ENCODE measurements around the gene PRUNE1. TPM values are rescaled to one million over a fixed set of nuclear protein-coding genes. Genes with fewer than 3 reads are reported as not detected.
A peak's percentile ranks its signal among the peaks of the same experiment; 100 is the strongest.

PRUNE1 gene
- polyA plus RNA-seq, 3 donors = 41.9 to 45.8 (median 43.7) TPM

- DNase-seq = peak; percentile 87
Measured at GRCh38 chr1:150974580-150975478, 33.4 kb upstream of the PRUNE1 start, which contains the start of gene CERS2. Gene CERS2, minus strand, starts transcription at chr1:150974835. Its CDS starts 5,745 bp downstream, at chr1:150969090.

GRCh38 chr1:150976401-150976821 is 31.8 kb upstream of the PRUNE1 start:
- no peak for DNase-seq

- DNase-seq = no peak
Measured at GRCh38 chr1:150976879-150977694, 31.2 kb upstream of the PRUNE1 start.

GRCh38 chr1:150979092-150980056 is 28.9 kb upstream of the PRUNE1 start:
- DNase-seq = peak; percentile 93

- no peak for DNase-seq
Measured at GRCh38 chr1:150981177-150981804, 27.0 kb upstream of the PRUNE1 start.

GRCh38 chr1:150981805-150982712 is 26.2 kb upstream of the PRUNE1 start, which contains the start of gene ANXA9:
Gene ANXA9, plus strand, starts transcription at chr1:150982292. Its CDS starts 814 bp downstream, at chr1:150983106.
- no peak for DNase-seq

- DNase-seq = no peak
Measured at GRCh38 chr1:150985179-150985825, 22.9 kb upstream of the PRUNE1 start.

- no peak for DNase-seq
Measured at GRCh38 chr1:150987924-150988323, 20.3 kb upstream of the PRUNE1 start.

GRCh38 chr1:150992626-150993025 is 15.6 kb upstream of the PRUNE1 start:
- no peak for DNase-seq

GRCh38 chr1:150994248-150994647 is 14.0 kb upstream of the PRUNE1 start:
- DNase-seq = no peak

- no peak for DNase-seq
Measured at GRCh38 chr1:150995460-150995859, 12.8 kb upstream of the PRUNE1 start.

- DNase-seq = no peak
Measured at GRCh38 chr1:150995896-150996295, 12.4 kb upstream of the PRUNE1 start.

- no peak for DNase-seq
Measured at GRCh38 chr1:150997126-150997872, 10.9 kb upstream of the PRUNE1 start.

- no peak for DNase-seq
Measured at GRCh38 chr1:150997949-150998348, 10.3 kb upstream of the PRUNE1 start.

- no peak for DNase-seq
Measured at GRCh38 chr1:150999051-150999674, 9.1 kb upstream of the PRUNE1 start.

GRCh38 chr1:150999926-151000325 is 8.3 kb upstream of the PRUNE1 start:
- no peak for DNase-seq

GRCh38 chr1:151000408-151000807 is 7.8 kb upstream of the PRUNE1 start:
- no peak for DNase-seq

- DNase-seq = no peak
Measured at GRCh38 chr1:151001602-151002001, 6.6 kb upstream of the PRUNE1 start.

Measured in renal pelvis (tissue), 4 donors.